ENCODE measurements around the gene YIF1A. TPM values are rescaled to one million over a fixed set of nuclear protein-coding genes. Genes with fewer than 3 reads are reported as not detected.
"Not testable (repeated sequence)": the region's sequence is repeated elsewhere in the genome, so short reads cannot be mapped to it uniquely, and the experiment has no call there.

The YIF1A gene
- total and polyA plus RNA-seq, 5 donors from 2014 or later, result 29.3 to 71.3 (median 48.6) TPM

- peaks cover 0 to 68% (median 19%) of the 10 kb centered on the region in 4 donors for H3K4me1 Mint-ChIP-seq
- H3K4me3 ChIP-seq (ENCODE audit: low read depth, low read length); H3K36me3 Mint-ChIP-seq; H3K36me3 ChIP-seq (ENCODE audit: control insufficient read depth, insufficient read depth, low read length); H3K9me3 Mint-ChIP-seq; ATAC-seq (ENCODE audit: low read depth in 2 of 2); DNase-seq; H3K27ac ChIP-seq (ENCODE audit: insufficient read depth, low read length, poor library complexity, severe bottlenecking); H3K4me3 Mint-ChIP-seq; H3K27ac Mint-ChIP-seq; H3K9me3 ChIP-seq (ENCODE audit: control insufficient read depth in 2 of 2, low read length in 2 of 2); H3K27me3 ChIP-seq (ENCODE audit: control insufficient read depth, insufficient read depth, low read length); H3K27me3 Mint-ChIP-seq: not testable (repeated sequence)
- H3K4me1 ChIP-seq (ENCODE audit: control insufficient read depth, insufficient read depth, low read length, poor library complexity, severe bottlenecking), result peaks cover 37% of the 10 kb centered on the region
These were observed 31.8 kb upstream of the YIF1A start for GRCh38 chr11:66320748-66321147.

- not testable (repeated sequence) for H3K27ac ChIP-seq (ENCODE audit: insufficient read depth, low read length, poor library complexity, severe bottlenecking); H3K36me3 Mint-ChIP-seq; DNase-seq; H3K27me3 ChIP-seq (ENCODE audit: control insufficient read depth, insufficient read depth, low read length); H3K9me3 Mint-ChIP-seq; ATAC-seq (ENCODE audit: low read depth in 2 of 2); H3K9me3 ChIP-seq (ENCODE audit: control insufficient read depth in 2 of 2, low read length in 2 of 2); H3K27me3 Mint-ChIP-seq; H3K4me3 ChIP-seq (ENCODE audit: low read depth, low read length); H3K36me3 ChIP-seq (ENCODE audit: control insufficient read depth, insufficient read depth, low read length)
- H3K4me1 ChIP-seq (ENCODE audit: control insufficient read depth, insufficient read depth, low read length, poor library complexity, severe bottlenecking), result peaks cover 33% of the 10 kb centered on the region
- Mint-ChIP-seq H3K4me3 (peak overlapping the region in 1 of 4 donors; percentile 46), H3K4me1 (peaks cover 0 to 68% (median 22%) of the 10 kb centered on the region in 4 donors), H3K27ac (peak overlapping the region; percentile 86 to 89 (median 88))
These were observed 31.3 kb upstream of the YIF1A start for GRCh38 chr11:66320289-66320688.

GRCh38 chr11:66318600-66318970, 29.6 kb upstream of the YIF1A start:
- peaks cover 0 to 68% (median 20%) of the 10 kb centered on the region in 4 donors for H3K4me1 Mint-ChIP-seq
- Histone ChIP-seq H3K4me3 (ENCODE audit: low read depth, low read length) (no peak overlapping the region), H3K4me1 (ENCODE audit: control insufficient read depth, insufficient read depth, low read length, poor library complexity, severe bottlenecking) (peaks cover 37% of the 10 kb centered on the region), H3K36me3 (ENCODE audit: control insufficient read depth, insufficient read depth, low read length) (no peaks in the 10 kb centered on the region), H3K27me3 (ENCODE audit: control insufficient read depth, insufficient read depth, low read length) (no peaks in the 10 kb centered on the region), H3K9me3 (ENCODE audit: control insufficient read depth in 2 of 2, low read length in 2 of 2) (no peaks in the 10 kb centered on the region), H3K27ac (ENCODE audit: insufficient read depth, low read length, poor library complexity, severe bottlenecking) (peak overlapping the region; percentile 82)
- H3K27me3 Mint-ChIP-seq, result no peaks in the 10 kb centered on the region
- peak overlapping the region; percentile 90 to 96 (median 95) for H3K27ac Mint-ChIP-seq
- ATAC-seq (ENCODE audit: low read depth in 2 of 2) (no peak), DNase-seq (no peak)
- H3K36me3 Mint-ChIP-seq, result no peaks in the 10 kb centered on the region
- H3K4me3 Mint-ChIP-seq, result peak overlapping the region in 3 of 4 donors; percentile 53 to 74 (median 57)
- H3K9me3 Mint-ChIP-seq, result peaks cover 0 to 7% (median 1%) of the 10 kb centered on the region in 7 donors

- peak; percentile 81 to 84 for ATAC-seq (ENCODE audit: low read depth in 2 of 2)
- Mint-ChIP-seq H3K4me3 (peak overlapping the region in 3 of 4 donors; percentile 57 to 74 (median 62)), H3K4me1 (peaks cover 0 to 66% (median 18%) of the 10 kb centered on the region in 4 donors), H3K27me3 (no peaks in the 10 kb centered on the region), H3K9me3 (peaks cover 0 to 7% (median 1%) of the 10 kb centered on the region in 7 donors), H3K27ac (peak overlapping the region; percentile 90 to 96 (median 95)), H3K36me3 (no peaks in the 10 kb centered on the region)
- DNase-seq, result peak; percentile 40 to 74 (median 68)
- H3K27ac ChIP-seq (ENCODE audit: insufficient read depth, low read length, poor library complexity, severe bottlenecking), result peak overlapping the region; percentile 82
- H3K4me1 ChIP-seq (ENCODE audit: control insufficient read depth, insufficient read depth, low read length, poor library complexity, severe bottlenecking), result peaks cover 44% of the 10 kb centered on the region
- no peaks in the 10 kb centered on the region for H3K36me3 ChIP-seq (ENCODE audit: control insufficient read depth, insufficient read depth, low read length)
- H3K27me3 ChIP-seq (ENCODE audit: control insufficient read depth, insufficient read depth, low read length), result no peaks in the 10 kb centered on the region
- H3K9me3 ChIP-seq (ENCODE audit: control insufficient read depth in 2 of 2, low read length in 2 of 2), result no peaks in the 10 kb centered on the region
- no peak overlapping the region for H3K4me3 ChIP-seq (ENCODE audit: low read depth, low read length)
These were observed 29.0 kb upstream of the YIF1A start for GRCh38 chr11:66317723-66318599.

- Mint-ChIP-seq H3K4me3 (peak overlapping the region in 3 of 4 donors; percentile 57 to 74 (median 62)), H3K4me1 (peaks cover 0 to 64% (median 18%) of the 10 kb centered on the region in 4 donors), H3K9me3 (peaks cover 0 to 7% (median 1%) of the 10 kb centered on the region in 7 donors), H3K27ac (peak overlapping the region in 2 of 3 donors; percentile 95 to 96), H3K36me3 (no peaks in the 10 kb centered on the region), H3K27me3 (no peaks in the 10 kb centered on the region)
- Histone ChIP-seq H3K27me3 (ENCODE audit: control insufficient read depth, insufficient read depth, low read length) (no peaks in the 10 kb centered on the region), H3K4me1 (ENCODE audit: control insufficient read depth, insufficient read depth, low read length, poor library complexity, severe bottlenecking) (peaks cover 46% of the 10 kb centered on the region), H3K27ac (ENCODE audit: insufficient read depth, low read length, poor library complexity, severe bottlenecking) (peak overlapping the region; percentile 82), H3K36me3 (ENCODE audit: control insufficient read depth, insufficient read depth, low read length) (no peaks in the 10 kb centered on the region), H3K4me3 (ENCODE audit: low read depth, low read length) (no peak overlapping the region), H3K9me3 (ENCODE audit: control insufficient read depth in 2 of 2, low read length in 2 of 2) (no peaks in the 10 kb centered on the region)
- peak in 2 of 3 donors; percentile 20 to 37 for DNase-seq
- no peak for ATAC-seq (ENCODE audit: low read depth in 2 of 2)
These were observed 28.4 kb upstream of the YIF1A start for GRCh38 chr11:66317322-66317722.

GRCh38 chr11:66316849-66317251, 27.9 kb upstream of the YIF1A start, which contains the start of gene CD248:
CD248 (minus strand) TSS chr11:66317044; CDS start chr11:66317027, 17 bp downstream.
- H3K27ac ChIP-seq (ENCODE audit: insufficient read depth, low read length, poor library complexity, severe bottlenecking), result peak within 1 kb of the TSS; percentile 82

GRCh38 chr11:66315921-66316811, 27.2 kb upstream of the YIF1A start:
- peaks cover 0 to 63% (median 18%) of the 10 kb centered on the region in 4 donors for H3K4me1 Mint-ChIP-seq
- no peaks in the 10 kb centered on the region for H3K9me3 ChIP-seq (ENCODE audit: control insufficient read depth in 2 of 2, low read length in 2 of 2)
- no peaks in the 10 kb centered on the region for H3K36me3 ChIP-seq (ENCODE audit: control insufficient read depth, insufficient read depth, low read length)
- peaks cover 54% of the 10 kb centered on the region for H3K4me1 ChIP-seq (ENCODE audit: control insufficient read depth, insufficient read depth, low read length, poor library complexity, severe bottlenecking)
- H3K4me3 ChIP-seq (ENCODE audit: low read depth, low read length), result no peak overlapping the region
- no peaks in the 10 kb centered on the region for H3K27me3 ChIP-seq (ENCODE audit: control insufficient read depth, insufficient read depth, low read length)
- DNase-seq (no peak), ATAC-seq (ENCODE audit: low read depth in 2 of 2) (no peak)
- peak overlapping the region; percentile 82 for H3K27ac ChIP-seq (ENCODE audit: insufficient read depth, low read length, poor library complexity, severe bottlenecking)
- peaks cover 0 to 7% (median 1%) of the 10 kb centered on the region in 7 donors for H3K9me3 Mint-ChIP-seq
- H3K36me3 Mint-ChIP-seq, result no peaks in the 10 kb centered on the region
- H3K27ac Mint-ChIP-seq, result peak overlapping the region; percentile 77 to 98 (median 85)
- peak overlapping the region in 2 of 4 donors; percentile 49 to 62 for H3K4me3 Mint-ChIP-seq
- no peaks in the 10 kb centered on the region for H3K27me3 Mint-ChIP-seq

More at GRCh38 chr11:66316849-66317251, 27.9 kb upstream of the YIF1A start, which contains the start of gene CD248:
- peak within 1 kb of the TSS; percentile 95 to 98 (median 96) for H3K27ac Mint-ChIP-seq
- Histone ChIP-seq H3K4me3 (ENCODE audit: low read depth, low read length) (no peak within 1 kb of the TSS), H3K36me3 (ENCODE audit: control insufficient read depth, insufficient read depth, low read length) (no peaks in the 10 kb centered on the region), H3K27me3 (ENCODE audit: control insufficient read depth, insufficient read depth, low read length) (no peaks in the 10 kb centered on the region), H3K4me1 (ENCODE audit: control insufficient read depth, insufficient read depth, low read length, poor library complexity, severe bottlenecking) (peaks cover 49% of the 10 kb centered on the region), H3K9me3 (ENCODE audit: control insufficient read depth in 2 of 2, low read length in 2 of 2) (no peaks in the 10 kb centered on the region)
- H3K4me3 Mint-ChIP-seq, result peak within 1 kb of the TSS in 3 of 4 donors; percentile 57 to 74 (median 62)
- peaks cover 0 to 63% (median 18%) of the 10 kb centered on the region in 4 donors for H3K4me1 Mint-ChIP-seq
- ATAC-seq (ENCODE audit: low read depth in 2 of 2), result no peak
- no peaks in the 10 kb centered on the region for H3K36me3 Mint-ChIP-seq
- no peaks in the 10 kb centered on the region for H3K27me3 Mint-ChIP-seq
- no peak for DNase-seq
- peaks cover 0 to 7% (median 1%) of the 10 kb centered on the region in 7 donors for H3K9me3 Mint-ChIP-seq
